RWPE1 (cell line): ENCODE results near the gene TMEM272.

ENCODE experiments used
- CTCF ChIA-PET: fragments of 350-600 bp; sonication (Branson Sonifier 250); formaldehyde crosslinking; extraction: SDS; loops from one replicate; lab custom pipeline; 2021; lab: Yijun Ruan, JAX
- POLR2A ChIA-PET: fragments of 400-600 bp; formaldehyde crosslinking; extraction: SDS; loops from one replicate; lab custom pipeline; 2020; ENCODE audit warnings: antibody characterized with exemption; ENCODE audit not compliant: low non-redundant PET; lab: Yijun Ruan, JAX
- DNase-seq: peaks from one replicate; pipeline ENCODE4 v3.0.0; 2012; ENCODE audit warnings: low spot score
- H3K27ac ChIP-seq: fragments of 450-650 bp; 2 replicates; pipeline ENCODE4 v1.5.1; 2017
- TF ChIP-seq, protein P1 (sequence below): fragments of 450-650 bp; conservative IDR thresholded peaks from 2 replicates; pipeline ENCODE4 v1.5.1; 2017; ENCODE audit warnings: low read depth, mild to moderate bottlenecking

The TMEM272 gene

DNA sequence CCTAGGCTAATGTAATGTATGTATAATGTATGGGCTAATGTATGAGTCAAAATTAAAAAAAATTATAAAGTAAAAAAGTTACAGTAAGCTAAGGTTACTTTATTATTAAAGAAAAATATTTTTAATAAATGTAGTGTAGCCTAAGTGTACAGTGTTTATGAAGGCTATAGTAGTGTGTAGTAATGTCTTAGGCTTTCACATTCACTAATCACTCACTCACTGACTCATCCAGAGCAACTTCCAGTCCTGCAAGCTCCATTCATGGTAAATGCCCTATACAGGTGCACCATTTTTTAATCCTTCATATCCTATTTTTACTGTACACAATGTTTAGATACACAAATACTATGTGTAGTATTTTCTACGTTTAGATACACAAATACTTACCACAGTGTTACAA lies 1.8 kb upstream of the TMEM272 start:
- TF ChIP-seq, protein P1, sequence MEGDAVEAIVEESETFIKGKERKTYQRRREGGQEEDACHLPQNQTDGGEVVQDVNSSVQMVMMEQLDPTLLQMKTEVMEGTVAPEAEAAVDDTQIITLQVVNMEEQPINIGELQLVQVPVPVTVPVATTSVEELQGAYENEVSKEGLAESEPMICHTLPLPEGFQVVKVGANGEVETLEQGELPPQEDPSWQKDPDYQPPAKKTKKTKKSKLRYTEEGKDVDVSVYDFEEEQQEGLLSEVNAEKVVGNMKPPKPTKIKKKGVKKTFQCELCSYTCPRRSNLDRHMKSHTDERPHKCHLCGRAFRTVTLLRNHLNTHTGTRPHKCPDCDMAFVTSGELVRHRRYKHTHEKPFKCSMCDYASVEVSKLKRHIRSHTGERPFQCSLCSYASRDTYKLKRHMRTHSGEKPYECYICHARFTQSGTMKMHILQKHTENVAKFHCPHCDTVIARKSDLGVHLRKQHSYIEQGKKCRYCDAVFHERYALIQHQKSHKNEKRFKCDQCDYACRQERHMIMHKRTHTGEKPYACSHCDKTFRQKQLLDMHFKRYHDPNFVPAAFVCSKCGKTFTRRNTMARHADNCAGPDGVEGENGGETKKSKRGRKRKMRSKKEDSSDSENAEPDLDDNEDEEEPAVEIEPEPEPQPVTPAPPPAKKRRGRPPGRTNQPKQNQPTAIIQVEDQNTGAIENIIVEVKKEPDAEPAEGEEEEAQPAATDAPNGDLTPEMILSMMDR = no peak
- POLR2A ChIA-PET = no interaction called here
- CTCF ChIA-PET = no interaction called here

DNA sequence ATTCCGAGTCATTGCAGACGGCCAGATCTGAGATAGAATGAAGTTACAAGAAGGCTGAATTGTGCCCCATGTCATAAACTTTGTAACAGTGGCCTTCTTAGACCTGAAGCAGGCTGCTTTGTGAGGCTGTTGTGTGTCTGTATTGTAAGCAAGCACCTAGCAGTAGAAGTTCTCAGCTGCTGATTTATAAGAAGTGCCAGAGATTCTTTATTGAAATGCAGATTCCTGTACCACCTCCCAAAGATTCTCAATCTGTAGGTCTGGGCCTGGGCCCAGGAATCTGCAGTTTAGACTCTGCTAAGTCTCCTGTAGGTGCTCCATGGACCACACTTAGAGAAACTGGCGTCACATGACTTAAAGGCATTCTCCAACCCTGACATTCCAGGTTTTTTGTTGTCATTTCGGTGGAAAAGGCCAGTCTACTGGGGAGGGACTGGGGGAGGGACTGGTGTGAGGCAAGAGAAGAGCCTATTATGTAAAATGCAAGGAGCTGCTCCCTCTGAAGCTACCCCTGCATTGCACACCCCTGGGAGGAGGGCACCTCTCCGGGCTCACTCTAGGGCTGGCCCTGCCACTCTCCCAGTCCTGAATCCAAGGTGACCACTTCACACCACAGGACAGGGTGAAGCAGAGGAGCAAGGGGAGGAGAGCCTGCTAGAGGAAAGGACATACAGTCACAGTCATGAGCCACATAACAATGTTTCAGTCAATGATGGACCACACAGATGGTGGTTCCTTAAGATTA lies 769 bp upstream of the TMEM272 start:
- TF ChIP-seq, protein P1 = no peak
- CTCF ChIA-PET = interaction anchor here (0.6 to 0.7 kb wide), 2 partner anchors 325 to 388 kb away, joined by 4 read pairs; no protein-coding TSS in a partner anchor
- no peak for DNase-seq
- POLR2A ChIA-PET = no interaction called here
- no peak overlapping the region for H3K27ac ChIP-seq

More for the DNA sequence above, 1.8 kb upstream of the TMEM272 start:
- no peak overlapping the region for H3K27ac ChIP-seq
- no peak for DNase-seq

DNA sequence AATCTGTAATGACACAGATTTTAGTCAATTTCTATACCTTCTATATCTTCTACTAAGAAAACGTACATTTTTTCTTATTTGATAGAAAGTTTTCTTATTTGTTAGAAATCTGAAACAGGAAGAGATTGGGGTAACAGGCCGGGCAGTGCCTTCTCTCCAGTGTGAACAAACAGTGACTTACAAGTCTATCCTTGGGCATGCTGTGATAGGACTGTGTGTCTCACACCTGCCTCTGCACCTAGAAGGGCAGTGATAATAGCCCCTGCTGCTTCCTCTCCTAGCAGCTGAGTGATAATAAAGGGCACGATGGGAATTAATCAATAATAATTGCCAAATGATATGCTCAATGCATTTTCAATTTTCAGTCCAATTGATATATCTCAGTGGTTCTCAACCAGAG lies 1.4 kb downstream of the TMEM272 start:
- no peak for DNase-seq
- ChIA-PET POLR2A (no interaction called here), CTCF (interaction anchor here (0.7 kb wide), 1 partner anchor 730 kb away, joined by 3 read pairs; no protein-coding TSS in a partner anchor)
- no peak overlapping the region for H3K27ac ChIP-seq
- TF ChIP-seq, protein P1 = no peak

DNA sequence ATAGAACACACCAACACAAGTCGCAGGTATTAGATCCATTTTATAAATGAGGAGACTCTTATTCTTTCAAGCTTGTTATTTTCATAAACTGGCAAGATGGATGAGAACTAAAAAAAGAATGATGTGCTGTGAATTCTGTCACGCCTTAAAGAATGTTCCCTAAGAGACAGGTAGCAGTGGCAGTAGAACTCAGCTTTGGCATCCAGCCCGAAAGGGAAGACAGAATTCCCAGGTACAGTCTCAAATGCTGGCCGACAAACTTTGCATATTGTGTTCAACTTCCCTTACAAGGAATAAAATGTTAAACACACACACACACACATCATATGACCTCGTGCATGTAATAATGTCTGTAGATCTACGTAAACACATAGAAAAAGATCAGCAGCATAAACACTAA lies 3.2 kb downstream of the TMEM272 start:
- ChIA-PET POLR2A (no interaction called here), CTCF (interaction anchor here (0.9 kb wide), 1 partner anchor 26 kb away, joined by 3 read pairs; no protein-coding TSS in a partner anchor)
- TF ChIP-seq, protein P1 = no peak

DNA sequence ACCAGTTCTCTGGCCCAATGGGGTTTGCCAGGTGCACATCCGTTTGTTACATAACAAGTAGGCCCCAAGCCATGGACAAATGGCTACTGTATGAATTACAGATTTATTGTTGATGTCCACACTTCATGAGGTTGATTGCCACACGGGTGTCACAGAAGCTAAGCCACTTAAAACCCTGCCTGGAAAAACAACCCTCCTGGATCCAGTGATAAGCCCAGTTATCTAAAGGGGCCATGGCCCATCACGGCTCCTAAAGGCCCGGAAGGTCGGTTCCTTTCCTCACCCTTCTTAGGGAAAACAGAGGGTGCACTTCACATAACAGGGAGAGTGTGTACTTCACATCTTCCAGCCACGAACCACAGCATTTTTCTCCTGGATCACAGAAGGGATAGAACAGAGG lies 4.1 kb downstream of the TMEM272 start:
- H3K27ac ChIP-seq = no peak overlapping the region
- ChIA-PET CTCF (interaction anchor here (0.9 kb wide), 1 partner anchor 25 kb away, joined by 3 read pairs; no protein-coding TSS in a partner anchor), POLR2A (no interaction called here)
- TF ChIP-seq, protein P1 = no peak
- no peak for DNase-seq

More for the DNA sequence above, 3.2 kb downstream of the TMEM272 start:
- H3K27ac ChIP-seq = no peak overlapping the region
- no peak for DNase-seq

DNA sequence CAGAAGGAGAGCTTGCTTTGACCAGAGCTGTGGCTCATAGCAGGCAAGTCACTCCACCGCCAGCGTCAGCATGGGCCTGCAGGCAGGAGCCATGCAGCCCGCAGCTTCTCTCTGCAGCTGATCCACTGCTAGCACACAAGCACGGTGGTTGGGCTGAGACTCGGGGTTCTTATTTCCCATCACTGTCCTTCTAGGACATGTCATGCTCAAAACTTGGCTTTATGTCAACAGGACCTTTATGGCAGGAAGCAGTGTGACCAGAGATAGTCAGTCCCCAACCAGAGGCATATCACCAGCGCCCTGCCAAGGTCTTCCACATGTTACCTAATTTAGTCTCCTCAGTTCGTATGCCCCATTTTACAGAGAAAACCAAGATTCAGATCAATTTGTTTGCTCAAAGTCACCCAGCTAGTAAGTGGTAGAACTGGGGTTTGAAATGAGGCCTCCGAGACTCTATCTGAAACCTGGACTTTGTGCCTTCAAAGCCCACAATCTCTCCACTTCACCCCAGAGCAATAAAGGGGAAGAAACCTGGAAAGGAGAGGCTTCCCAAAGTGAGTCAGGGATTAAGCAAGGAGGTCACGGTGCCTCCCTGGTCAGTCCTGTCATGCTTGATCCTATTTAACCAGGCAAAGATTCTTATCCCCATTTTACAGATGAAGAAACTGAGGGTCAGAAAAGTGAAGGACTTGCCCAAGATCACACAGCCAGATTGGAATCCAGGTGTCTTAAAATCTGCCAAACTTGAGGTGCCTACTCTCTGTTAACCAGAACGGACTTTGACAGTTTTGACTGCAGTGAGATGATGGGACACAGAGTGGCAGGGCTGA lies 5.1 kb downstream of the TMEM272 start:
- TF ChIP-seq, protein P1 = no peak
- no peak overlapping the region for H3K27ac ChIP-seq
- DNase-seq = no peak
- POLR2A ChIA-PET = no interaction called here
- CTCF ChIA-PET = no interaction called here
